GM18867 (cell line): ENCODE results near the gene FBXO42.
"Not testable (repeated sequence)": the region's sequence is repeated elsewhere in the genome, so short reads cannot be mapped to it uniquely, and the experiment has no call there.

ENCODE experiments used
- ATAC-seq: cut with Tn5 transposase; IDR thresholded peaks from one replicate; pipeline ENCODE4 v1.9.1; 2021; ENCODE audit warnings: mild to moderate bottlenecking, moderate library complexity; ENCODE audit not compliant: unreplicated experiment

FBXO42 gene

GRCh38 chr1:16266411-16267118 lies 85.7 kb downstream of the FBXO42 start:
- no peak for ATAC-seq

- no peak for ATAC-seq
These were observed 90.2 kb downstream of the FBXO42 start for GRCh38 chr1:16262067-16262466.

GRCh38 chr1:16260814-16261213 lies 91.5 kb downstream of the FBXO42 start:
- no peak for ATAC-seq

GRCh38 chr1:16258591-16259135 lies 93.6 kb downstream of the FBXO42 start:
- no peak for ATAC-seq

- no peak for ATAC-seq
These were observed 94.3 kb downstream of the FBXO42 start for GRCh38 chr1:16257968-16258367.

- not testable (repeated sequence) for ATAC-seq
These were observed 94.7 kb downstream of the FBXO42 start for GRCh38 chr1:16257556-16257955.

- ATAC-seq, result no peak
These were observed 95.8 kb downstream of the FBXO42 start for GRCh38 chr1:16256478-16256877.

GRCh38 chr1:16254263-16254928 lies 97.9 kb downstream of the FBXO42 start:
- ATAC-seq, result no peak

- ATAC-seq, result no peak
These were observed 98.9 kb downstream of the FBXO42 start for GRCh38 chr1:16253332-16253922.

GRCh38 chr1:16252912-16253311 lies 99.4 kb downstream of the FBXO42 start:
- no peak for ATAC-seq

GRCh38 chr1:16251381-16251780 lies 100.9 kb downstream of the FBXO42 start:
- no peak for ATAC-seq

GRCh38 chr1:16250524-16251251 lies 101.6 kb downstream of the FBXO42 start:
- no peak for ATAC-seq

GRCh38 chr1:16249596-16250241 lies 102.6 kb downstream of the FBXO42 start:
- no peak for ATAC-seq

GRCh38 chr1:16248603-16249516 lies 103.4 kb downstream of the FBXO42 start:
- ATAC-seq, result no peak

- ATAC-seq, result no peak
These were observed 104.3 kb downstream of the FBXO42 start for GRCh38 chr1:16248007-16248436.

- no peak for ATAC-seq
These were observed 104.8 kb downstream of the FBXO42 start for GRCh38 chr1:16247441-16247840.

- no peak for ATAC-seq
These were observed 105.3 kb downstream of the FBXO42 start for GRCh38 chr1:16246961-16247360.

GRCh38 chr1:16246239-16246638 lies 106.0 kb downstream of the FBXO42 start:
- not testable (repeated sequence) for ATAC-seq

- no peak for ATAC-seq
These were observed 106.6 kb downstream of the FBXO42 start for GRCh38 chr1:16245476-16246196.
